ENCODE results near the gene CABP1.
"Not testable (repeated sequence)": the region's sequence is repeated elsewhere in the genome, so short reads cannot be mapped to it uniquely, and the experiment has no call there.

CABP1 gene

GRCh38 chr12:120668868-120669840 lies 28.7 kb downstream of the CABP1 start:
- no peak for DNase-seq

GRCh38 chr12:120670237-120670636 lies 29.8 kb downstream of the CABP1 start:
- DNase-seq = not testable (repeated sequence)

GRCh38 chr12:120670667-120671066 lies 30.2 kb downstream of the CABP1 start:
- DNase-seq = no peak

GRCh38 chr12:120674097-120674636 lies 33.7 kb downstream of the CABP1 start:
- no peak for DNase-seq

- DNase-seq = no peak
Observed at GRCh38 chr12:120677765-120678473, 37.5 kb downstream of the CABP1 start.

GRCh38 chr12:120678572-120678971 lies 38.1 kb downstream of the CABP1 start:
- DNase-seq = no peak

- no peak for DNase-seq
Observed at GRCh38 chr12:120680165-120680738, 39.8 kb downstream of the CABP1 start.

GRCh38 chr12:120684523-120684932 lies 44.1 kb downstream of the CABP1 start:
- DNase-seq = no peak

- no peak for DNase-seq
Observed at GRCh38 chr12:120685522-120685921, 45.1 kb downstream of the CABP1 start.

- peak; percentile 96 for DNase-seq
Observed at GRCh38 chr12:120686151-120686689, 45.8 kb downstream of the CABP1 start.

- peak; percentile 99 for DNase-seq
Observed at GRCh38 chr12:120686690-120687577, 46.5 kb downstream of the CABP1 start, which contains the start of gene MLEC. Gene MLEC (plus strand): TSS chr12:120687149. CDS start chr12:120687297, 148 bp downstream.

- peak; percentile 26 for DNase-seq
Observed at GRCh38 chr12:120687578-120688289, 47.3 kb downstream of the CABP1 start.

GRCh38 chr12:120688527-120689071 lies 48.2 kb downstream of the CABP1 start:
- DNase-seq = no peak

- DNase-seq = no peak
Observed at GRCh38 chr12:120689397-120690082, 49.1 kb downstream of the CABP1 start.

GRCh38 chr12:120690083-120690450 lies 49.6 kb downstream of the CABP1 start:
- no peak for DNase-seq

GRCh38 chr12:120690978-120691377 lies 50.6 kb downstream of the CABP1 start:
- no peak for DNase-seq

- DNase-seq = no peak
Observed at GRCh38 chr12:120692524-120693033, 52.2 kb downstream of the CABP1 start.

GRCh38 chr12:120693848-120694247 lies 53.4 kb downstream of the CABP1 start:
- DNase-seq = no peak

GRCh38 chr12:120696626-120697025 lies 56.2 kb downstream of the CABP1 start:
- DNase-seq = no peak

- DNase-seq = no peak
Observed at GRCh38 chr12:120697344-120697743, 56.9 kb downstream of the CABP1 start.
